ENCODE data around the gene POC1B.

GRCh38 chr12:89391726-89392336 is 134.0 kb downstream of the POC1B start:
- TF ChIP-seq TSHZ2 (CRISPR knock-in tag; IDR thresholded peaks at IDR 0.05) (no peak), ZFP3 (CRISPR knock-in tag; IDR thresholded peaks at IDR 0.05) (no peak), ZNF70 (CRISPR knock-in tag; IDR thresholded peaks at IDR 0.05) (no peak), SNAI2 (CRISPR knock-in tag; IDR thresholded peaks at IDR 0.05) (no peak), POU6F1 (CRISPR knock-in tag; IDR thresholded peaks at IDR 0.05; ENCODE audit: borderline replicate concordance, low read depth) (no peak), ZFP30 (CRISPR knock-in tag; IDR thresholded peaks at IDR 0.05) (no peak), PPARA (CRISPR knock-in tag; IDR thresholded peaks at IDR 0.05; ENCODE audit: borderline replicate concordance) (no peak), RARB (CRISPR knock-in tag; IDR thresholded peaks at IDR 0.05) (no peak), ISL1 (CRISPR knock-in tag; IDR thresholded peaks at IDR 0.05) (no peak), ZNF8 (CRISPR knock-in tag; IDR thresholded peaks at IDR 0.05) (no peak), ZC3H10 (CRISPR knock-in tag; IDR thresholded peaks at IDR 0.05) (no peak)

Measured in SK-N-SH treated with all-trans-retinoic acid at 6 μM for 48 hours (cell line).